HG03103 (cell line): ENCODE data around the gene MOGAT2.

ENCODE experiments used
- ATAC-seq: cut with Tn5 transposase; IDR thresholded peaks from one replicate; pipeline ENCODE4 v1.9.1; 2021; ENCODE audit warnings: low read depth; ENCODE audit not compliant: unreplicated experiment

Gene MOGAT2

DNA sequence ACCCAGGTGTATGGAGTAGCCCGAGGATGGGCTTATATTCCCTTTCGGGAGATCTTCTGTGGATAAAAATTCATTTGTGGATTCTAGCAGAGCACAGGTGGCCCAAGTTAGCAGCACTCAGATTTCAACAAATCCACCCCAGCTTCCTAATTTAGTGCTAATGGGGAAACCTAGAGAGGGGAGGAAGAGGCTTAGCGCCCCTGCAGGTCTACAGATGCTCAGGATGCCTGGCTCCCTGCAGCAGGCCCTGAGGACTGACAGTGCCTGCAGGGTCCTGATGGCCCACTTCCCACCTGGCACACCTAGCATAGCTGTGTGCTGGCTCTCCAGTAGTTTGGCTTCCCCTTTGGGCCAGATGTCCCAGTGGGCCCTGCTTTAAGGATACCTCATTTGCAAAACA, 57.4 kb downstream of the MOGAT2 start:
- no peak for ATAC-seq

DNA sequence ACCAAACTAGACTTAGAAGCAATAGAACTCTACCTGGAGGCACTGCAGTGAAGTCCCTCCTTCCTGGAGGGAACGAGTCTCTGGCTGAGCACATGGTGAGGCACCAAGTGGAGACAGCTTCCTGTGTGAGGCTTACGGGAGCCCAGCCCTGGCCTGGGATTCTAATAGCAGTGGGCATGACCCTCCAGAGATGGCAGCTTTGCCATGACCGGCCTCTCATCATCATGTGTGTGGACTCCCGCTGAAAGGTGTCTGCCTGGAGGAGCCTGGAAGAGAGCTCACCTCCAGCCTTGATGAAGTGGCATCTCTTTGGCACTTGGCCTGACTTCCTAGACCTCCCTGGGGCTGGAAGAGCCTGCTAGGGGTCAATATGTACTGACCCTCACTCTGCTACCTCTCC, 58.9 kb downstream of the MOGAT2 start:
- no peak for ATAC-seq

DNA sequence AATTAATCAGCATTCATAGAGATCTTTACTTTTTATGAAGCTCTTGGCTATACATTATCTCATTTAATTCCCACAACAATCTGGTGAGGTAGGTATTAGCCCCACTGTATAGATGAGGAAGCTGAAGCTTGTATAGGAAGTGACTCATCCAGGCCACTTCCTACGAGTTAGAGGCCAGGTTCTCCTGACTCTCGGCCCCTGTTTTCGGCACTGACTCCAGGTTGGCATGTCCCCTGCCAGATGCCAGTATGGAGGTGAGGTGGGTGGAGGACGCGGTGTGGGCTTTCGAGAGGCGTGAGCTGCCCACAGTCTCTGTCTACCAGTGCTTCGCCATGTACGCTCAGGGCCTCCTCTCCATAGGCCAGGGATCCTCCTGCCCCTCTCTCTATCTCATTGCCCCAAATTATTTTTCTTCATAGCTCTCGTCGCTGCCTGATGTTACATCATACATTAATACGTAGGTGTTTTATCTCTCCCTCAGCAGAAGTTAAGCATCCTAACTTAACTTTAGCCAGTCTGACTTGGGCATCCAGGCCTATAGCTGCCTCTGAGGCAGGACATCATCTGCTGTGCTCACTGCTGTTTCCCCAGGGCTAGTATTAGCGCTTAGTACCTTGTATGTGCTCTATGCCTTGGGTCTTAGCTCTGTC, 59.9 kb downstream of the MOGAT2 start:
- no peak for ATAC-seq

- ATAC-seq = no peak
These were observed 61.3 kb downstream of the MOGAT2 start for GRCh38 chr11:75778962-75779361.

DNA sequence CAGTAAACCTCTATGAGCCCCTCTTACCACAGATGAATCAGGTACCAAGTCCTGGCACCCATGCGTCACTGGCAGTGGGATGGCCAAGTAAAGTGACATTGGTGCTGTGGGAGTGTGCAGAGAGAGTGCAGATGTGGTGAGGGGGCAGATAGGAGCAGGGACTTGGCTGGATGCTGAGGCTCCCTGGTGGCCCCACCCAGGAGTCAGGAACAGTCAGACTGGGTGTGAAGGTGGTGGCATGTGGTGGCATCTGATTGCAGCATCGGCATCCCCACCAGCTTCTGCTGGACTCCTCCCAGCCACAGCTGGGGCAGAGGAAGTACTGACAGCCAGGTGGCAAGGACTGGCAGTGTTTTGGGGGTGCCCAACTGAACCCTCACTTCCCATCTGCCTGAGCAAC, 62.3 kb downstream of the MOGAT2 start:
- no peak for ATAC-seq

DNA sequence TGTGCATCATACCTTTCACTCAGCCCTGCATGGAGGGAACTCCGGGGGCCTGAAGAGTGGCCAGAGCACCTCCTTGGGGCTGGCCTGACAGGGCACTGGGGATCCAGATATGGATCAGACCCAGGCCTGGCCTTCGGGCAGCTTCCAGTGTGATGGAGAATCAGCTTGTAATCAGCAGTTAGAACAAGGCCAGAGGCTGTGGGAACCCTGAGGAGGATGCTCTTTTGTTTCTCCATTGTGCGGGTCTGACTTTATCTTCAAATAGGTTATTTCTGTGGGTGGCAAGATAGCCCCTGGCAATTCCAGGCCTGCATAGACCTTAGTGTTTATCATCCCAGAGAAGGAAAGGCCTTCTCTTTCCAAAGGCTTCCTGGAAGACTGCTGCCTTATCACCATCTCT, 63.2 kb downstream of the MOGAT2 start:
- no peak for ATAC-seq

DNA sequence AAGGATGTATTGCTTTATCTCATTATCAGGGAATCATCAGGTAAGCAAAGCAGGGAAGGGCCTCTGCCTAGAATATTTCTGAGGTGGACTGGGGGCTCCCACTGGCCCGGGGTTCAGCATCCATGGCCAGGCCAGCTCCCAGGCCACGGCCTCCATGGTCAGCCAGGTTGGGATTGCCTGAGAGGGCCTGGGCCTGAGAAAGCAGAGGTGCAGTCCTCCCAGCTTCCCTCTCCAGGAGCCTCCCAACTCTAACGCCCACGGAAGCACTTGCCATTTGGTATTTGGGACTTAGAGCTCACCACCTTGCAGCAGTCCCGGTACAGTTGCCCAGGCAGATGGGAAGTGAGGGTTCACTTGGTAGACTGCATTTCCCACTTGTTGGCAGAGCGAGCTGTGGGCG, 63.7 kb downstream of the MOGAT2 start:
- ATAC-seq = no peak

DNA sequence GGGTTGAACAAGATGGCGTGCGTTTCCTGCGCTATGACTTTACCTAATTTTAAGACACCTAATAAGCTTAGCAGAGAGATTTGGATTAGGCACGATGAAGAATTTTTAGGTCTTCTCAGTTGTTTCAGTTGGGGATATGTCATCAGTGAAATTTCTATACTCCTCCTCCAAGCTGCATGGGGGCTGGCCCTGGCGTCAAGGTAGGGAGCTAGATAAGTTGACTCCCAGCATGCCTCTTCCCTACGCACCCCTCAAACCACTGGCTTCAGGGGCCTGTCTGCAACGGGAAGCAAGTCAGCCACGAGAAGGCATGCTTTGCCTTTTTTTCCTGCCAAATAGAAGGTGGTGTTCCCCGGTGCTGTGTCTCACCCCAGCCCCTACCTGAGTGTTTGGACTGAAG, 64.2 kb downstream of the MOGAT2 start:
- no peak for ATAC-seq
